Endothelial cell of umbilical vein (primary cell): ENCODE results near the gene WARS2. TPM values are rescaled to one million over a fixed set of nuclear protein-coding genes. Genes with fewer than 3 reads are reported as not detected.

Experiments used
- BruUV-seq: library from RNA; stranded (reverse); fragments of 400-500 nt; replicated peaks from 2 replicates; lab custom pipeline; 2021; lab: Mats Ljungman, UMichigan
- CTCF ChIA-PET: fragments of 300-600, 350-600 bp; sonication (Branson Sonifier 250); formaldehyde crosslinking; loops from one replicate; lab custom pipeline; 2021; ENCODE audit warnings: antibody characterized with exemption, inconsistent platforms; lab: Charles Lee
- POLR2A ChIA-PET: fragments of 300-600, 350-600 bp; sonication (Branson Sonifier 250); formaldehyde crosslinking; loops from one replicate; lab custom pipeline; 2021; ENCODE audit warnings: antibody characterized with exemption, inconsistent platforms; lab: Charles Lee
- DNase-seq: peaks from one replicate; pipeline ENCODE4 v3.0.0-alpha.2; 2011; ENCODE audit warnings: low read depth, low spot score
- FAIRE-seq: peaks from 2 replicates; lab custom pipeline; 2011; peaks lifted over from hg19 to GRCh38; lab: Jason Lieb, UNC
- H2AFZ ChIP-seq: 2 replicates; pipeline ENCODE4 v1.6.0; 2012; ENCODE audit warnings: low read depth, low read length, control low read depth, inconsistent platforms
- H3K27ac ChIP-seq: 2 replicates; pipeline ENCODE4 v1.5.1; 2011; ENCODE audit warnings: low read depth, mild to moderate bottlenecking, control low read depth, low read length, moderate library complexity; ENCODE audit not compliant: insufficient read depth
- H3K27me3 ChIP-seq, 2 experiments: 2 replicates each; pipeline versions ENCODE4 v1.6.0 to v1.6.1; 2011; ENCODE audit warnings: low read length in 2 of 2, mixed read lengths in 1 of 2; ENCODE audit not compliant: control insufficient read depth in 2 of 2, insufficient read depth in 2 of 2
- H3K36me3 ChIP-seq, 2 experiments: 2 replicates in 1 of 2; 3 replicates in 1 of 2; pipeline ENCODE4 v1.5.1; 2011; ENCODE audit warnings: low read length in 2 of 2, mild to moderate bottlenecking in 1 of 2, moderate library complexity in 1 of 2; ENCODE audit not compliant: control insufficient read depth in 2 of 2, insufficient read depth in 2 of 2; ENCODE audit errors: extremely low read depth in 1 of 2
- H3K4me1 ChIP-seq: 3 replicates; pipeline ENCODE4 v1.5.1; 2011; ENCODE audit warnings: mild to moderate bottlenecking, low read length; ENCODE audit not compliant: control insufficient read depth, insufficient read depth; ENCODE audit errors: extremely low read depth
- H3K4me2 ChIP-seq: 2 replicates; pipeline ENCODE4 v1.6.1; 2011; ENCODE audit warnings: low read length, control low read depth, mixed read lengths; ENCODE audit not compliant: insufficient read depth
- H3K4me3 ChIP-seq, 3 experiments: fragments of 200-600 bp in 1 of 3; sonication (generic), shearing (Covaris generic) in 1 of 3; replicated peaks in 1 of 3; 2 replicates each; pipeline ENCODE4 v1.5.1; 2011 to 2016; ENCODE audit warnings: control low read depth in 3 of 3, low read length in 3 of 3, mild to moderate bottlenecking in 2 of 3, inconsistent platforms in 1 of 3, low read depth in 1 of 3, moderate library complexity in 1 of 3; ENCODE audit not compliant: insufficient read depth in 1 of 3
- H3K79me2 ChIP-seq: 2 replicates; pipeline ENCODE4 v1.6.0; 2012; ENCODE audit warnings: low read length, inconsistent platforms; ENCODE audit not compliant: control insufficient read depth, insufficient read depth
- H3K9ac ChIP-seq: replicated peaks from 2 replicates; pipeline ENCODE3; 2011; ENCODE audit warnings: low read length, control low read depth; ENCODE audit not compliant: insufficient read depth; ENCODE audit errors: extremely low read depth
- H3K9me1 ChIP-seq: replicated peaks from 3 replicates; pipeline ENCODE4 v1.6.0; 2011; ENCODE audit warnings: mild to moderate bottlenecking, low read length; ENCODE audit not compliant: control insufficient read depth, insufficient read depth; ENCODE audit errors: extremely low read depth
- H3K9me3 ChIP-seq: replicated peaks from 2 replicates; pipeline ENCODE4 v1.5.1; 2012; ENCODE audit warnings: low read length, inconsistent platforms; ENCODE audit not compliant: control insufficient read depth, insufficient read depth
- H4K20me1 ChIP-seq: replicated peaks from 2 replicates; pipeline ENCODE3; 2011; ENCODE audit warnings: mild to moderate bottlenecking, low read length; ENCODE audit not compliant: control insufficient read depth, insufficient read depth; ENCODE audit errors: extremely low read depth
- CTCF ChIP-seq, 2 donors: IDR thresholded peaks; 1 replicate in 1 of 2; 2 replicates in 1 of 2; pipeline ENCODE4 v1.5.1; 2011; ENCODE audit warnings: low read length in 2 of 2, mild to moderate bottlenecking in 2 of 2, moderate library complexity in 2 of 2, control low read depth in 1 of 2, inconsistent platforms in 1 of 2, low read depth in 1 of 2; ENCODE audit not compliant: insufficient read depth in 1 of 2; ENCODE audit errors: extremely low read depth in 1 of 2
- FOS ChIP-seq: IDR thresholded peaks from 2 replicates; pipeline ENCODE4 v1.6.1; 2011; ENCODE audit warnings: mild to moderate bottlenecking, low read length, moderate library complexity, borderline replicate concordance; ENCODE audit not compliant: insufficient read depth
- GATA2 ChIP-seq: IDR thresholded peaks from 2 replicates; pipeline ENCODE4 v1.7.0; 2011; ENCODE audit warnings: low read depth, mild to moderate bottlenecking, moderate library complexity, mixed read lengths, low read length; ENCODE audit not compliant: insufficient read length, insufficient read depth
- JUN ChIP-seq: IDR thresholded peaks from 2 replicates; pipeline ENCODE4 v1.6.1; 2011; ENCODE audit warnings: borderline replicate concordance, low read depth; ENCODE audit not compliant: insufficient read length, insufficient read depth
- MAX ChIP-seq: IDR thresholded peaks from 2 replicates; pipeline ENCODE4 v1.6.1; 2011; ENCODE audit not compliant: insufficient read depth, insufficient read length
- MYC ChIP-seq: IDR thresholded peaks from one replicate; pipeline ENCODE4 v1.6.1; 2011; ENCODE audit warnings: mild to moderate bottlenecking, low read depth, low read length
- POLR2A ChIP-seq: IDR thresholded peaks from 2 replicates; pipeline ENCODE4 v1.6.1; 2012; ENCODE audit warnings: low read depth, mild to moderate bottlenecking, control low read depth, low read length
- dilution Hi-C: fragments of 300-500 bp; cut with MboI; formaldehyde crosslinking; loops from one replicate; pipeline ENCODE4 v1.15.0; 2019; ENCODE audit warnings: low sequenced_read_pairs; ENCODE audit not compliant: extremely low pct_ligation_motif_present
- intact Hi-C: fragments of 100-400 bp; cut with micrococcal nuclease; formaldehyde crosslinking; loops from one replicate; pipeline ENCODE4 v1.10.0; 2022
- polyA plus RNA-seq, 4 experiments: library from polyadenylated mRNA; depleted of rRNA in 3 of 4; stranded (reverse) in 3 of 4; unstranded in 1 of 4; fragments of >200 nt; gene quantifications; 2 replicates each; pipeline versions ENCODE4 v1.2.1 to v1.2.3, GENCODE V29; 2011 to 2012; ENCODE audit warnings: missing spikeins in 1 of 4
- total RNA-seq: library from RNA; stranded (reverse); gene quantifications from 2 replicates; pipeline ENCODE4 v1.2.3, GENCODE V29; 2021

The WARS2 gene
- total and polyA plus RNA-seq, 2 donors (not counting 3 experiments of a cell fraction or from before 2014, with no cell fraction given) = 5.9 to 11.8 TPM

DNA sequence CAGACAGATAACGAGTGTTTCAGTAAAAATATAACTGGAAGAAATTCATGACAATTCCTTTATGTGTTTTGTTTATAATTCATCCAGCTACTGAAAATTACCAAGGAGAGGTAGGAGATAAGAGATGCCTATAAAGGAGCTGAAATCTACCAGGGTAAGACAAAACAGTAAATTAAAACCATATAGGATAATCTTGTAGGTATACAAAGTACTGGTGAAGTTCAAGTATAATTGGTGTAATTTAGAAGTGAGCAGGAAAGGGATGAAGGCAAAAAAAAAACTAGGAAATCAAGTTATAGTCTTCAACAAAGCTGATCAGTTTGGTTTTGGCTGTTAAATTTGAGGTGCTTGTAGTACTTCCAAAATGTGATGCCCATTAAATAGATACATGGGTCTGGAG, 1.2 kb upstream of the WARS2 start:
- intact Hi-C loops = loop anchor here (1.0 to 5.0 kb wide), 5 partner anchors 19 to 1319 kb away; no protein-coding TSS in a partner anchor
- POLR2A ChIA-PET = no interaction called here
- FAIRE-seq = no peak

More for the DNA sequence above, 1.2 kb upstream of the WARS2 start:
- DNase-seq = no peak
- no peaks in the 10 kb centered on the region for H3K27me3 ChIP-seq
- H3K9me3 ChIP-seq = no peaks in the 10 kb centered on the region
- H3K36me3 ChIP-seq = no peaks in the 10 kb centered on the region
- H2AFZ ChIP-seq = no peak overlapping the region
- no peaks in the 10 kb centered on the region for H3K9me1 ChIP-seq
- CTCF ChIA-PET = interaction anchor here (1.8 kb wide), 1 partner anchor 134 kb away, joined by 7 read pairs; no protein-coding TSS in a partner anchor
- no peak overlapping the region for H3K27ac ChIP-seq
- TF ChIP-seq JUN = no peak
- no peak for TF ChIP-seq GATA2
- no peak for TF ChIP-seq MYC
- TF ChIP-seq FOS = no peak
- no peak for TF ChIP-seq CTCF (IDR thresholded peaks at IDR 0.05; ENCODE audit: extremely low read depth in 1 of 2, insufficient read depth in 1 of 2, low read depth in 1 of 2, low read length in 2 of 2)
- no peak for TF ChIP-seq POLR2A
- no peak for TF ChIP-seq MAX
- H3K79me2 ChIP-seq = no peaks in the 10 kb centered on the region
- no peak overlapping the region for H3K9ac ChIP-seq
- peaks cover 13% of the 10 kb centered on the region for H3K4me1 ChIP-seq
- BruUV-seq = no TSS peak
- dilution Hi-C loops = no loop called here
- peak overlapping the region; percentile 78 for H3K4me2 ChIP-seq
- H3K4me3 ChIP-seq = no peak overlapping the region
- no peaks in the 10 kb centered on the region for H4K20me1 ChIP-seq
